ENCODE measurements around the gene CPT1C. TPM values are rescaled to one million over a fixed set of nuclear protein-coding genes. Genes with fewer than 3 reads are reported as not detected.

Gene CPT1C
- total RNA-seq, 1 experiment from 2014 or later, result 2.0 TPM

- Histone ChIP-seq H3K27me3 (replicated peaks; ENCODE audit: control insufficient read depth, insufficient read depth, low read length) (no peaks in the 10 kb centered on the region), H3K4me1 (peaks cover 10% of the 10 kb centered on the region), H3K9me3 (no peaks in the 10 kb centered on the region), H3K4me3 (ENCODE audit: low read depth, low read length) (no peak overlapping the region), H3K36me3 (ENCODE audit: control insufficient read depth, insufficient read depth, low read length) (peaks cover 5% of the 10 kb centered on the region)
- peak overlapping the region; percentile 23 for H3K27ac Mint-ChIP-seq (ENCODE audit: unreplicated experiment)
- H3K4me3 Mint-ChIP-seq (ENCODE audit: unreplicated experiment), result no peak overlapping the region
- H3K9me3 Mint-ChIP-seq (ENCODE audit: unreplicated experiment), result no peaks in the 10 kb centered on the region
- CTCF ChIA-PET, result no interaction called here
- TF ChIP-seq CTCF (IDR thresholded peaks at IDR 0.05; ENCODE audit: insufficient read depth in 1 of 2, low read depth in 1 of 2, low read length in 1 of 2, severe bottlenecking in 1 of 2, unreplicated experiment in 1 of 2), result no peak
- POLR2A ChIA-PET, result interaction anchor here (0.6 kb wide), 2 partner anchors 20 to 82 kb away, joined by 5 to 10 read pairs; partner anchors contain the start of gene AP2A1
- peaks cover 9% of the 10 kb centered on the region for H3K4me1 Mint-ChIP-seq (ENCODE audit: low read depth, unreplicated experiment)
- no TSS peak for BruUV-seq (replicated peaks)
- H3K27me3 Mint-ChIP-seq (ENCODE audit: insufficient read depth, unreplicated experiment), result no peaks in the 10 kb centered on the region
- H3K36me3 Mint-ChIP-seq (ENCODE audit: insufficient read depth, unreplicated experiment), result peaks cover 97% of the 10 kb centered on the region
- intact Hi-C loops (cut with micrococcal nuclease; ENCODE audit: unreplicated experiment), result no loop called here
- no peak for DNase-seq
Observed at GRCh38 chr19:49684983-49685553, 5.8 kb upstream of the CPT1C start.

- peaks cover 1% of the 10 kb centered on the region for H3K4me1 ChIP-seq
- CTCF ChIA-PET, result no interaction called here
- no peak overlapping the region for H3K4me3 ChIP-seq (ENCODE audit: low read depth, low read length)
- POLR2A ChIA-PET, result no interaction called here
- no peaks in the 10 kb centered on the region for H3K27me3 ChIP-seq (replicated peaks; ENCODE audit: control insufficient read depth, insufficient read depth, low read length)
- H3K27me3 Mint-ChIP-seq (ENCODE audit: insufficient read depth, unreplicated experiment), result no peaks in the 10 kb centered on the region
- no peak for DNase-seq
- no peak for TF ChIP-seq CTCF (IDR thresholded peaks at IDR 0.05; ENCODE audit: insufficient read depth in 1 of 2, low read depth in 1 of 2, low read length in 1 of 2, severe bottlenecking in 1 of 2, unreplicated experiment in 1 of 2)
- H3K4me1 Mint-ChIP-seq (ENCODE audit: low read depth, unreplicated experiment), result peaks cover 13% of the 10 kb centered on the region
- BruUV-seq (replicated peaks), result no TSS peak
- no peaks in the 10 kb centered on the region for H3K9me3 Mint-ChIP-seq (ENCODE audit: unreplicated experiment)
- intact Hi-C loops (cut with micrococcal nuclease; ENCODE audit: unreplicated experiment), result no loop called here
- H3K4me3 Mint-ChIP-seq (ENCODE audit: unreplicated experiment), result no peak overlapping the region
- H3K27ac Mint-ChIP-seq (ENCODE audit: unreplicated experiment), result peak overlapping the region; percentile 23
- peaks cover 97% of the 10 kb centered on the region for H3K36me3 Mint-ChIP-seq (ENCODE audit: insufficient read depth, unreplicated experiment)
- no peaks in the 10 kb centered on the region for H3K9me3 ChIP-seq
- H3K36me3 ChIP-seq (ENCODE audit: control insufficient read depth, insufficient read depth, low read length), result peaks cover 5% of the 10 kb centered on the region
Observed at GRCh38 chr19:49685845-49686332, 5.0 kb upstream of the CPT1C start.

GRCh38 chr19:49686503-49687088, 4.3 kb upstream of the CPT1C start:
- Histone ChIP-seq H3K4me1 (no peaks in the 10 kb centered on the region), H3K9me3 (no peaks in the 10 kb centered on the region), H3K4me3 (ENCODE audit: low read depth, low read length) (no peak overlapping the region), H3K27me3 (replicated peaks; ENCODE audit: control insufficient read depth, insufficient read depth, low read length) (no peaks in the 10 kb centered on the region), H3K36me3 (ENCODE audit: control insufficient read depth, insufficient read depth, low read length) (peaks cover 5% of the 10 kb centered on the region)
- no peak for TF ChIP-seq CTCF (IDR thresholded peaks at IDR 0.05; ENCODE audit: insufficient read depth in 1 of 2, low read depth in 1 of 2, low read length in 1 of 2, severe bottlenecking in 1 of 2, unreplicated experiment in 1 of 2)
- intact Hi-C loops (cut with micrococcal nuclease; ENCODE audit: unreplicated experiment), result no loop called here
- H3K27ac Mint-ChIP-seq (ENCODE audit: unreplicated experiment), result no peak overlapping the region
- H3K9me3 Mint-ChIP-seq (ENCODE audit: unreplicated experiment), result no peaks in the 10 kb centered on the region
- H3K36me3 Mint-ChIP-seq (ENCODE audit: insufficient read depth, unreplicated experiment), result peaks cover 97% of the 10 kb centered on the region
- no peaks in the 10 kb centered on the region for H3K27me3 Mint-ChIP-seq (ENCODE audit: insufficient read depth, unreplicated experiment)
- H3K4me1 Mint-ChIP-seq (ENCODE audit: low read depth, unreplicated experiment), result peaks cover 14% of the 10 kb centered on the region
- CTCF ChIA-PET, result interaction anchor here (1.1 kb wide), 1 partner anchor 54 kb away, joined by 3 read pairs; no protein-coding TSS in a partner anchor
- DNase-seq, result no peak
- H3K4me3 Mint-ChIP-seq (ENCODE audit: unreplicated experiment), result no peak overlapping the region
- BruUV-seq (replicated peaks), result no TSS peak
- POLR2A ChIA-PET, result interaction anchor here (0.6 kb wide), 1 partner anchor 658 kb away, joined by 3 read pairs; no protein-coding TSS in a partner anchor
